Hepatocyte (in vitro differentiated cells): Measurements from ENCODE around the gene IL22. TPM values are rescaled to one million over a fixed set of nuclear protein-coding genes. Genes with fewer than 3 reads are reported as not detected.

ENCODE experiments used
- DNase-seq: peaks from one replicate; pipeline ENCODE4 v3.0.0-alpha.2; 2016; ENCODE audit warnings: low spot score
- H2AFZ ChIP-seq: fragments of 200-600 bp; sonication (generic); 2 replicates; pipeline ENCODE4 v1.6.0; 2016; ENCODE audit warnings: antibody characterized with exemption, mild to moderate bottlenecking
- H3K27ac ChIP-seq: fragments of 200-600 bp; sonication (generic); 2 replicates; pipeline ENCODE4 v1.5.1; 2016; ENCODE audit warnings: mild to moderate bottlenecking
- H3K27me3 ChIP-seq: fragments of 200-600 bp; sonication (generic); 2 replicates; pipeline ENCODE4 v1.6.1; 2016
- H3K36me3 ChIP-seq: fragments of 200-600 bp; sonication (generic); replicated peaks from 2 replicates; pipeline ENCODE4 v1.5.1; 2016; ENCODE audit warnings: low read depth; ENCODE audit not compliant: insufficient read depth
- H3K4me1 ChIP-seq: fragments of 200-600 bp; sonication (generic); 2 replicates; pipeline ENCODE4 v1.5.1; 2016; ENCODE audit warnings: mild to moderate bottlenecking, moderate library complexity; ENCODE audit not compliant: insufficient read depth
- H3K4me2 ChIP-seq: fragments of 200-600 bp; sonication (generic); 2 replicates; pipeline ENCODE4 v1.6.0; 2016
- H3K4me3 ChIP-seq: fragments of 200-600 bp; sonication (generic); 2 replicates; pipeline ENCODE4 v1.5.1; 2016; ENCODE audit warnings: mild to moderate bottlenecking
- H3K79me2 ChIP-seq: fragments of 200-600 bp; sonication (generic); 2 replicates; pipeline ENCODE4 v1.6.0; 2017; ENCODE audit warnings: mild to moderate bottlenecking
- H3K9me2 ChIP-seq: fragments of 200-600 bp; sonication (generic); replicated peaks from 2 replicates; pipeline ENCODE4 v1.6.0; 2017; ENCODE audit warnings: mild to moderate bottlenecking; ENCODE audit not compliant: insufficient read depth
- H3K9me3 ChIP-seq: fragments of 200-600 bp; sonication (generic); 2 replicates; pipeline ENCODE4 v1.5.1; 2016; ENCODE audit warnings: low read depth, mild to moderate bottlenecking
- H4K20me1 ChIP-seq: fragments of 200-600 bp; sonication (generic); 2 replicates; pipeline ENCODE4 v1.6.0; 2016; ENCODE audit warnings: mild to moderate bottlenecking; ENCODE audit not compliant: insufficient read depth, poor library complexity, severe bottlenecking
- CTCF ChIP-seq: fragments of 200-600 bp; sonication (generic); IDR thresholded peaks from 2 replicates; pipeline ENCODE4 v1.5.1; 2016; ENCODE audit warnings: antibody characterized with exemption, mild to moderate bottlenecking; ENCODE audit not compliant: poor library complexity
- EZH2 ChIP-seq: fragments of 200-600 bp; sonication (generic); IDR thresholded peaks from 2 replicates; pipeline ENCODE4 v1.6.1; 2016; ENCODE audit warnings: antibody characterized with exemption, mild to moderate bottlenecking, borderline replicate concordance
- EZH2phosphoT487 ChIP-seq: fragments of 200-600 bp; sonication (generic); IDR thresholded peaks from one replicate; pipeline ENCODE4 v1.6.1; 2018; ENCODE audit warnings: antibody characterized with exemption, mild to moderate bottlenecking, low read depth, moderate library complexity; ENCODE audit not compliant: unreplicated experiment, severe bottlenecking
- WGBS: methylation state at CpG from one replicate; pipeline ENCODE4 v1.1.6; 2016; ENCODE audit warnings: low lambda C conversion rate; ENCODE audit errors: missing lambda C conversion rate; 5-methylcytosine and 5-hydroxymethylcytosine counted together
- polyA plus RNA-seq: library from polyadenylated mRNA; unstranded; fragments of >200 nt; fragmentation: Nextera tagmentation; extraction: Ambion mirVana; gene quantifications from 2 replicates; pipeline ENCODE4 v1.2.1, GENCODE V29; 2016
- total RNA-seq: library from RNA; depleted of rRNA; stranded (reverse); fragments of >200 nt; gene quantifications from 2 replicates; pipeline ENCODE4 v1.2.3, GENCODE V29; 2014

The IL22 gene
- total and polyA plus RNA-seq, 2 experiments from 2014 or later: not detected

DNA sequence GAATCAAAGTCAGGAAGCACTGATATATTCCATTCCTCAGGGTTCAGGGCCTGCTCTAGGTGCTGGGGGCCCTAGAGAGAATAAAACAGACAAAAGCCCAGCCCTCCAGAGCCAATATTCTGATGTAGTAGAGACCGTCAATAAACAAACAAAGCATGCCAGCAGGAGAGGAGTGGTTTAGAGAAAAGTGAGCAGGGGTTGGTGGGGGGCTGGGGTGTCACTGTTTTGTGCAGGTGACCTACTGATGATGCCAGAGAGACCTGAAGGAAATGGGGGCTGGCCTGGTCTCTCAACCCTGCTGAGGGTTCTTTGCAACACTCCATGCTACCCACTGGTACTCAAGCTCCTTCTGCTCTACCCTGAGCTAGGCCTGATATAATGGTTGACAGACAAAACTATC lies 54.3 kb downstream of the IL22 start:
- H3K36me3 ChIP-seq: no peaks in the 10 kb centered on the region
- no peak overlapping the region for H3K4me2 ChIP-seq
- no peak for TF ChIP-seq CTCF
- no peak for TF ChIP-seq EZH2phosphoT487
- TF ChIP-seq EZH2: no peak
- H3K4me1 ChIP-seq: no peaks in the 10 kb centered on the region
- H3K9me3 ChIP-seq: no peaks in the 10 kb centered on the region
- H2AFZ ChIP-seq: no peak overlapping the region
- 85% methylated on average over 1 of the region's 1 CpG for WGBS
- no peaks in the 10 kb centered on the region for H3K79me2 ChIP-seq
- H3K4me3 ChIP-seq: no peak overlapping the region
- H3K9me2 ChIP-seq: no peaks in the 10 kb centered on the region
- no peaks in the 10 kb centered on the region for H3K27me3 ChIP-seq
- H3K27ac ChIP-seq: no peak overlapping the region
- no peak for DNase-seq
- no peaks in the 10 kb centered on the region for H4K20me1 ChIP-seq

DNA sequence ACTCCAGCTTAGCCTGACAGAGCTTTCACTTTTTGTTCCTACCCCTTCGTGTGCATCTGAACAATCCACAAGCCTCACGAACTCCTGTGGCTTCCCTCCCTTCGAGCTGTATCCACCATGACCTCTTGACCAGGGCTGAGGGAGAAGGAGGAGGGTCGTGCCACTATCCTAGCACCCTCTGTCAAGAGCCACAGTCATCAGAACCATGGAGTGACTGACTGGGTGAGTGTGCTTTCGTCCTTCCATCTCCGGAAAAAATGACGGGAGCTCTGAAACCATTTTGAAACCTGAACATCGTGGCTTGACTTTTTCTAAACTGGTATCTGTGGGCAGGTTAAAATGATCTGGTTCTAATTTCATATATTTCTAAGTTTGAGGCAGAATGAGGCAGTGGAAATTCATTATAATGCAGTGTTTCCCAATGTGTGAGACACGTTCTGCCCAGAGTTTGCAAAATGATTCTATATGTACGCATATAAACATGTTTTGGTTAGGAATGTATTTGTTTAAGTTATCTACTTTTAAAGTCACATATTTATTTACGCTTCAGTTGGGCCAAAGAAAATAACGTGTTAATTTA lies 54.8 kb downstream of the IL22 start:
- Histone ChIP-seq H2AFZ (no peak overlapping the region), H3K36me3 (no peaks in the 10 kb centered on the region), H3K4me2 (no peak overlapping the region), H3K27ac (no peak overlapping the region), H3K79me2 (no peaks in the 10 kb centered on the region), H3K9me3 (no peaks in the 10 kb centered on the region), H3K4me3 (no peak overlapping the region), H3K9me2 (no peaks in the 10 kb centered on the region), H3K27me3 (no peaks in the 10 kb centered on the region), H3K4me1 (no peaks in the 10 kb centered on the region), H4K20me1 (no peaks in the 10 kb centered on the region)
- TF ChIP-seq CTCF (no peak), EZH2 (no peak), EZH2phosphoT487 (no peak)
- WGBS: 85% methylated on average over 12 of the region's 12 CpGs
- DNase-seq: no peak

Other genes starting within 250 kb of the IL22 start
- gene IFNG, start 93.9 kb downstream of the IL22 start, total RNA-seq: not detected in 2 replicates
- not detected in 2 replicates for gene IFNG, start 93.9 kb downstream of the IL22 start, polyA plus RNA-seq
- gene IL26, start 27.8 kb downstream of the IL22 start, total RNA-seq: not detected in 2 replicates
- gene IL26, start 27.8 kb downstream of the IL22 start, polyA plus RNA-seq: not detected in 2 replicates
- gene MDM1, start 78.8 kb upstream of the IL22 start, total RNA-seq: 8.4 and 14.9 TPM in 2 replicates
- 3.6 and 4.8 TPM in 2 replicates for gene MDM1, start 78.8 kb upstream of the IL22 start, polyA plus RNA-seq